Endothelial cell of umbilical vein (primary cell): ENCODE measurements around the gene NID2.

Source experiments
- EZH2 ChIP-seq: IDR thresholded peaks from 2 replicates; pipeline ENCODE4 v1.6.1; 2012; ENCODE audit warnings: borderline replicate concordance, low read depth, mild to moderate bottlenecking, moderate library complexity, low read length, inconsistent platforms; ENCODE audit not compliant: severe bottlenecking
- FOS ChIP-seq: IDR thresholded peaks from 2 replicates; pipeline ENCODE4 v1.6.1; 2011; ENCODE audit warnings: mild to moderate bottlenecking, low read length, moderate library complexity, borderline replicate concordance; ENCODE audit not compliant: insufficient read depth
- GATA2 ChIP-seq: IDR thresholded peaks from 2 replicates; pipeline ENCODE4 v1.7.0; 2011; ENCODE audit warnings: low read depth, mild to moderate bottlenecking, moderate library complexity, mixed read lengths, low read length; ENCODE audit not compliant: insufficient read length, insufficient read depth
- JUN ChIP-seq: IDR thresholded peaks from 2 replicates; pipeline ENCODE4 v1.6.1; 2011; ENCODE audit warnings: borderline replicate concordance, low read depth; ENCODE audit not compliant: insufficient read length, insufficient read depth
- MYC ChIP-seq: IDR thresholded peaks from one replicate; pipeline ENCODE4 v1.6.1; 2011; ENCODE audit warnings: mild to moderate bottlenecking, low read depth, low read length
- POLR2A ChIP-seq: IDR thresholded peaks from 2 replicates; pipeline ENCODE4 v1.6.1; 2012; ENCODE audit warnings: low read depth, mild to moderate bottlenecking, control low read depth, low read length
- POLR2AphosphoS5 ChIP-seq: IDR thresholded peaks from 2 replicates; pipeline ENCODE4 v1.6.1; 2012; ENCODE audit warnings: low read depth, mild to moderate bottlenecking, control low read depth, low read length, moderate library complexity; ENCODE audit not compliant: insufficient read depth
- TF ChIP-seq, protein P1 (sequence below), 2 donors: IDR thresholded peaks; 1 replicate in 1 of 2; 2 replicates in 1 of 2; pipeline ENCODE4 v1.5.1; 2011; ENCODE audit warnings: low read length in 2 of 2, mild to moderate bottlenecking in 2 of 2, moderate library complexity in 2 of 2, control low read depth in 1 of 2, inconsistent platforms in 1 of 2, low read depth in 1 of 2; ENCODE audit not compliant: insufficient read depth in 1 of 2; ENCODE audit errors: extremely low read depth in 1 of 2
- TF ChIP-seq, protein P2 (sequence below): IDR thresholded peaks from 2 replicates; pipeline ENCODE4 v1.6.1; 2011; ENCODE audit not compliant: insufficient read depth, insufficient read length

DNA sequence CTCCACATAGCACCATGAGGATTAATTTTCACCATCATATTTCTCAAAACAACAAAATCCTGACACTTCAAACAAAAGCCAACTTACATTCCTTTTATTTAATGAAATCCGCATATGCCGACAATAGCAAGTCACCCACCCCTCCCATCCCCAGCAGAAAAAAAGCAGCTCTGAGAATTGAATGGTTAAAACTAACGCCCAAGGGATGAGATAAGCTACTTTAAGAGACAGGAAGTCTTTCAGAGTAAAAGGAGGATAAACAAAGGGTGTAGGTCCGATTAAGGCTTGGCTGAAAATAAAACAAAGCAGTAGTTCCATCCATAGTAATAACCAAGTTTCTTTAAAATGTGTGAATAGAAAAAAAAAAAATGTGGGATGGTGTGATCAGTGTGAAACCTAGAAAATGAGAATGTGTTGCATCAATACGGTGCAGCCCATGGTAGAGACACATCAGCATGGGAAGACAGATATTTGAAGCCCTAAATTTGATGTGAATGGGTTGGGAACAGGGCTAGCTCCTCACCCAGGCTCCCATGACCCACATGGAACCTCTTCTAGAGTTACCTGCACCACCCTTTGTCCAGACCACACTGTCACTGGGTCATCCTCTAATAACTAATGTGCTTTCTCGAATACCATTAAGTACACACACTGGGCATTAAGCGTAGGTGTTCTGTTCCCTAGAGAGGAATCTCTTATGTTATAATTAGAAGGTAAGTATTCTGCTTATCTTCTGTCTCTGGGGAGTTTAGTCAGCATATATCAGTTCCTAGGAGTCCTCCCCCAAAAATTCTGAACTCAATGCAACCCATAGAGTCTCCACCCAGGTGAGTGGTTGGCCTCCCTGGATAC is 47.8 kb downstream of the NID2 start:
- TF ChIP-seq, protein P1, sequence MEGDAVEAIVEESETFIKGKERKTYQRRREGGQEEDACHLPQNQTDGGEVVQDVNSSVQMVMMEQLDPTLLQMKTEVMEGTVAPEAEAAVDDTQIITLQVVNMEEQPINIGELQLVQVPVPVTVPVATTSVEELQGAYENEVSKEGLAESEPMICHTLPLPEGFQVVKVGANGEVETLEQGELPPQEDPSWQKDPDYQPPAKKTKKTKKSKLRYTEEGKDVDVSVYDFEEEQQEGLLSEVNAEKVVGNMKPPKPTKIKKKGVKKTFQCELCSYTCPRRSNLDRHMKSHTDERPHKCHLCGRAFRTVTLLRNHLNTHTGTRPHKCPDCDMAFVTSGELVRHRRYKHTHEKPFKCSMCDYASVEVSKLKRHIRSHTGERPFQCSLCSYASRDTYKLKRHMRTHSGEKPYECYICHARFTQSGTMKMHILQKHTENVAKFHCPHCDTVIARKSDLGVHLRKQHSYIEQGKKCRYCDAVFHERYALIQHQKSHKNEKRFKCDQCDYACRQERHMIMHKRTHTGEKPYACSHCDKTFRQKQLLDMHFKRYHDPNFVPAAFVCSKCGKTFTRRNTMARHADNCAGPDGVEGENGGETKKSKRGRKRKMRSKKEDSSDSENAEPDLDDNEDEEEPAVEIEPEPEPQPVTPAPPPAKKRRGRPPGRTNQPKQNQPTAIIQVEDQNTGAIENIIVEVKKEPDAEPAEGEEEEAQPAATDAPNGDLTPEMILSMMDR (IDR thresholded peaks at IDR 0.05; ENCODE audit: extremely low read depth in 1 of 2, insufficient read depth in 1 of 2, low read depth in 1 of 2, low read length in 2 of 2), result no peak
- no peak for TF ChIP-seq POLR2A
- TF ChIP-seq POLR2AphosphoS5, result peak; percentile 23
- TF ChIP-seq EZH2, result no peak
- no peak for TF ChIP-seq JUN
- TF ChIP-seq, protein P2, sequence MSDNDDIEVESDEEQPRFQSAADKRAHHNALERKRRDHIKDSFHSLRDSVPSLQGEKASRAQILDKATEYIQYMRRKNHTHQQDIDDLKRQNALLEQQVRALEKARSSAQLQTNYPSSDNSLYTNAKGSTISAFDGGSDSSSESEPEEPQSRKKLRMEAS, result no peak
- no peak for TF ChIP-seq GATA2
- no peak for TF ChIP-seq MYC
- TF ChIP-seq FOS, result no peak
